ENCODE data around the gene PKN3. TPM values are rescaled to one million over a fixed set of nuclear protein-coding genes. Genes with fewer than 3 reads are reported as not detected.

Gene PKN3
- polyA plus RNA-seq, 10 donors: 6.1 to 11.4 (median 8.7) TPM

DNA sequence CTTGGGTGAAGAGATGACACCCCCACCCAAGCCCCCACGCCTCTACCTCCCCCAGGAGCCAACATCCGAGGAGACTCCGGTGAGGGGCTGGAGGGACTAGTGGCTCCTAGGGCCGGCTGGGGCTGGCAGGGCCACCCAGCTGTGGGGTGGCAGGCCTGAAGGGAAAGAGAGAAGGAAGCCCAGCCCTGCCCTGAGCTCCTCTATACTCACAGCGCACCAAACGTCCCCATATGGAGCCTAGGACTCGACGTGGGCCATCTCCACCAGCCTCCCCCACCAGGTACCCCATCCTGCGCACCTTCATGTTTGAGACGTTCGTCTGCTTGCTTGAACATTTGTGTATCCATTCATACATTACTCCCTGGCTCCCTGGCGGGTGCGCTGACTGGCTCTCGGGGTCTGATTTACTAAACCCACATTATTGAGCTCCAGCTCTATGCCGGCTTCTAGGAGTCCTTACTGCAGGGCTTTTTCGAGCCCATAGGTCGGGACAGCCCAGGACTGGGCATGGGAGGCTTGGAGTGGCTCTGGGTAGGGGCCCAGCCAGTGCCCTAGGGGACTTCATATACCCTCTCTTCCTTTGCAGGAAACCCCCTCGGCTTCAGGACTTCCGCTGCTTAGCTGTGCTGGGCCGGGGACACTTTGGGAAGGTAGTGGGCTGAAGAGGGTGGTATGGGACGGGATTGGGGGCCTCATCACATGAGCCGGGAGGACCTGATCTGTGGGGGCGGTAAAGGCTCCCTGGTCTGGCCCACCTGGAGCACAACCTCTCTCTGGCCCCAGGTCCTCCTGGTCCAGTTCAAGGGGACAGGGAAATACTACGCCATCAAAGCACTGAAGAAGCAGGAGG lies 12.5 kb downstream of the PKN3 start:
- DNase-seq: no peak

DNA sequence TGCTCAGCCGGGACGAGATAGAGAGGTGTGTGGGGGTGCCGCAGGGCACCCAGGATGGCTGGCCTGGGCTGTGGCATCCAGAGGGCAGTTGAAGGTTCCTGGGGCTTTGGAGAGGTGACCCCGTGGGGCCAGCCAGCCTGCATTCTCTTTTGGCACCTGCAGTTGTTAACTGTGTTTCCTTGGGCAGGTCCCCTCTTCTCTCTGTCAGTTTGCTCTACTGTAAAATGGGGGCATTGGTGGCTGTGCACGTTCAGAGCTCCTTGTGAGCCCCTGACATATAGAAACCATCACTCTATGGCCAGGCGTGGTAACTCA lies 13.1 kb downstream of the PKN3 start:
- DNase-seq: no peak

DNA sequence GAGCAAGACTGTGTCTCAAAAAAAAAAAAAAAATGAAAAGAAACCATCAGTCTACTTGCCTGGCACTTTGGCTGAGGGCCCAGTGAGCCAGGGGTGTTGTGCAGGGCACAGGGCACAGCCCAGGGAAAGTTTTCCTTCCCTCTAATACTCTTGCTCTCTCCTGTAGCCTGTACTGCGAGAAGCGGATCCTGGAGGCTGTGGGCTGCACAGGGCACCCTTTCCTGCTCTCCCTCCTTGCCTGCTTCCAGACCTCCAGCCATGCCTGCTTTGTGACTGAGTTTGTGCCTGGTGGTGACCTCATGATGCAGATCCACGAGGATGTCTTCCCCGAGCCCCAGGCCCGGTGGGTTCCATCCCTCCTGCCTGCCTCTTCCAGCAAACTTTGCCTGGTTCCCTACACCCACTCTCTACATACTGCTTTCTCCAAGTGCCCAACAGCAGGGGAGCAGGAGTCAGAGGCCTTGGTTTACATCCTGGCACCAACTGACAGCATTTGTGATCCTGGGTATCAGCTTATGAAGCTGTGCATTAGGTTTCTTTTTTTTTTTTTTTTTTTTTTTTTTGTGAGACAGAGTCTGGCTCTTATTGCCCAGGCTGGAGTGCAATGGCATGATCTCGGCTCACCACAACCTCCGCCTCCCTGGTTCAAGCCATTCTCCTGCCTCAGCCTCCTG lies 14.4 kb downstream of the PKN3 start:
- DNase-seq: no peak

DNA sequence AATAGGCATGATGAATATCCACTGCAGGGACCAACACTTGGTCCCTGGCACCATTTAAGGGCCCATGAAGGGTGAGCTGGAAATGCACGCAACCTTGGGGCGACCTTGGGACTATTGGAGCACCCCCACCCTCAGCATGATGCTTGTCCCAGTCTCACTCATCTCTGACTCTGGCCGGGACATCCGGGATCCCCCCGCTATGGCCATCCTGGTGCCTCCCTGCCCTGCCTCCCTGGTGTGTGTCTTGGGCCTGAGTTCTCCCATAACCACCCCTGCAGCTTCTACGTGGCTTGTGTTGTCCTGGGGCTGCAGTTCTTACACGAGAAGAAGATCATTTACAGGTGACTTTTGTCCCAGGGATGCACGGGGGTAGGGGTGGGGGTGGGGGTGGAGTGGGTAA lies 15.7 kb downstream of the PKN3 start:
- DNase-seq: no peak

DNA sequence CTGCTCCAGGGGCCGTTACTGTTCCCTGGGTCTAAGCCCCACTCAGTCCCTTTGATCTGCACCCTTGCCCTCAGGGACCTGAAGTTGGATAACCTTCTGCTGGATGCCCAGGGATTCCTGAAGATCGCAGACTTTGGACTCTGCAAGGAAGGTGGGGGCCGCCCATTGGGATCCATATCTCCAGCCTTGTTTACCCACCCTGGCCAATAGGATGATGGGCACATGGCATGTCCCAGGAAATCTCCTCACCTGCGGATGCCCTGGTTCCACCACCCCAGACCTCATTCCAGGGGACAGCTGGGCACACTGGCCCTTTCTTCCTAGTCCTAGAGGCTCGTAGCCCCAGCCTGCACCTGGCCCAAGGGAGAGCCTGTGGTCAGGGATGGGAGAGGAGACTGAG lies 16.2 kb downstream of the PKN3 start:
- DNase-seq: no peak

DNA sequence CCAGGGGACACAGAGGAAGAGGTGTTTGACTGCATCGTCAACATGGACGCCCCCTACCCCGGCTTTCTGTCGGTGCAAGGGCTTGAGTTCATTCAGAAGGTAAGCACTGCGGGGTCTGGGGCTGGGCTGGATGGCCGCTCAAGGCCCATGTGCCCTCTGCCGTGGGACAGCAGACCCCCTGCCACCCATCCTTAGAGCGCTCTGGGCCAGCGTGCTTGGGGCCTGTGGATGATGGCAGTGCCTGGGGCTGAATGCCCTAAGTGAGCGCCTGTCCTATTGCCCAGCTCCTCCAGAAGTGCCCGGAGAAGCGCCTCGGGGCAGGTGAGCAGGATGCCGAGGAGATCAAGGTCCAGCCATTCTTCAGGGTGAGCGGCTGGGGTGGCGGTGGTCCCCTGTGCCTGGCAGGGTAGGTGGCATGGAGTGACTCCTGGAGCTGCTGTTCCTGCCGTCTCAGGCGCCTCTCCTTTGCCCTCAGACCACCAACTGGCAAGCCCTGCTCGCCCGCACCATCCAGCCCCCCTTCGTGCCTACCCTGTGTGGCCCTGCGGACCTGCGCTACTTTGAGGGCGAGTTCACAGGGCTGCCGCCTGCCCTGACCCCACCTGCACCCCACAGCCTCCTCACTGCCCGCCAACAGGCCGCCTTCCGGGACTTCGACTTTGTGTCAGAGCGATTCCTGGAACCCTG lies 17.8 kb downstream of the PKN3 start:
- no peak for DNase-seq

DNA sequence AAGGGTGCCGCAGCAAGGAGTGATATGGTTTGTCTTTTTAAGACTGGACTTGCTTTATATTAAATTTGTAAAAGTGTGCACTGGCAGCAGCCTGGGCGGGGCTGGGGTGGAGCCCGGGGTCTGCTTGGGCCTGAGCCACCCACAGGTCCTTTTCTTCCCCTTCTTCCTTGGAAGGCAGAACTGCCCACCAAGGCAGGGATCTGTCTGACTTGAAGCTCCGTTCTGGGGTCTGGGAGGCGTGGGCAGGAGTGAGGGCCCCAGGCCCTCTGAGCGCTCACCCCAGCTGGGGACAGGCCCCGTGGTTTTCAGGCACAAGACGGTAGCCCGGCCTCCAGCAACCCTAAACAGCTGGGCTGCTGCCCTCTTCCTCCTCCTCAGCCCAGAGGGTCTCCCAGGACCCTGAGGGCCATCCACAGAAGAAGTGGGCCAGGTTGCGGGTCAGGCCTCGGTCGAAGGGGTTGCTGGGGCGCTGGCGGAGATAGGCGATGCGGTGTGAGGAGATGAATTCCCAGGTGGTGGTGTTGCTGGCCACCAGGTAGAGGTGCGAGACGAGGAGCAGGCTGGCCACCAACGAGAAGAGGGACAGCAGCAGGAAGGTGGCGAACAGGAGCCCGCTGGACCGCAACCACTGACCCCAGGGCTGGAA lies 18.7 kb downstream of the PKN3 start:
- DNase-seq: no peak

DNA sequence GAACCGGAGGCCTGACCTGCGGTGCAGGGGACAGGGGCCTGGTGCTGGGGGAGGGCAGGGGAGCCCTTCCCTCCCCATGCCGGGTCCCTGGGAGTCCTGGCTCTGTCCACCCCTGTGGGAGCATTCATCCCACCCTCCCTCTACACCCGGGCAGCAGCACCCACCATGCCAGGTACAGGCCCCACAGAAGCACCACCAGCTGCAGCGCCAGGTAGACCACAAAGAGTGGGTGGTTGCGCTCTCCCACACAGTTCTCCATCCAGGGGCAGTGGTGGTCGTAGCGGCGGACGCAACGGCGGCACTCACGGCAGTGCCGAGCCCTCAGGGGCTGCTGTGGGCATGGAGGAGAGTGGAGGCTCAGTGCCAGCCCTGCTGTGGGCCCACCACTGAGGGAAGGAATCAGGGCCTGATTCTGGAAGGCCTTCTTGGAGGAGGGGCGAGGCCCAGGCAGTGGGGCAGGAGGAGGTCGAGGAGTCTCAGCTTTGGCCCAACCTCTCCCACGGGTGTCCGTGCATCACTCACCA lies 19.2 kb downstream of the PKN3 start:
- no peak for DNase-seq

DNA sequence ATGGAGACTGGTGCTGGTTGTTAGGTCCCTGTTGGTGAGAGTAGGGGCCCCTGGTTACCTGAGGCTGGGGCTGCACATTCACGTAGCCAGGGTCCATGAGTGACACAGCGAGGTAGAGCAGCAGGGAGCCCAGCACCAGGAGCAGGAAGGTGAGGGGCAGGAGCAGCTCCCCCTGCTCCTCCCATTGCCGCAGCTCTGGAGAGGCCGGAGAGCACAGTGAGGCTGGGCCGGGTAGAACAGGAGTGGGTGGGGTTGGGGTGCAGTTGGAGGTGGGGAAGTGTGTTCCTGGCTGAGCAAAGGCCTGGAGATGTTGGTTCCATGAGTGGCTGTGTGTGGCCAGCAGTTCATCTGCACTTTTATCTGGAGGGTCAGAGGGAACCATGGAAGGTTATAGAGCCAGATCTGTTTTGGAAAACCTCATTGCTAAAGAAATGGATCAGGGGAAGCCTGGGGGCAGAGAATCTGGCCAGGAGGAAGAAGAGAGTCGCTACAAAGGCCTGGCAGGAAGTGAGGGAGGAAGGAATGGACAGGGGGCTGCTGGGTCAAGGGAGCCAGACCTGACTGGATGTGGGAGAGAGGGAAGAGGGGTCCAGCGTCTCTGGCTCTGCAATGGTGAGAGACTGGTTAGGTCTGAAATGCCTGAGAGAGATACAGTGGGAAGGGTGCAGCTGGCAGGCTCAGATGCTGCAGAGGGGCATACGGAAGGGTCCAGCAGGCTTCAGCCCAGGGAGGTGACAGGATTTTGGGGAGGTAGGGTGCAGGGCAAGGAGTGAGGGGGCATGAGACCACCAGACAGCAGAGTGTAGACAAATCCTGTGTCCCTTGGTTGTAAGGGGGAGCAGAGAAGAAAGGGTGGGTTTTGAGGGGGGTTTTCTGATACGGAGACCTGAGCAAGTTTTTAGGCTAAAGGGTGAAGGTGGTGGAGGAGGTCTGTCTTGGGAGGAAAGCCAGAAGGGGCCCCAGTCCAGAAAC lies 20.4 kb downstream of the PKN3 start:
- DNase-seq: no peak

DNA sequence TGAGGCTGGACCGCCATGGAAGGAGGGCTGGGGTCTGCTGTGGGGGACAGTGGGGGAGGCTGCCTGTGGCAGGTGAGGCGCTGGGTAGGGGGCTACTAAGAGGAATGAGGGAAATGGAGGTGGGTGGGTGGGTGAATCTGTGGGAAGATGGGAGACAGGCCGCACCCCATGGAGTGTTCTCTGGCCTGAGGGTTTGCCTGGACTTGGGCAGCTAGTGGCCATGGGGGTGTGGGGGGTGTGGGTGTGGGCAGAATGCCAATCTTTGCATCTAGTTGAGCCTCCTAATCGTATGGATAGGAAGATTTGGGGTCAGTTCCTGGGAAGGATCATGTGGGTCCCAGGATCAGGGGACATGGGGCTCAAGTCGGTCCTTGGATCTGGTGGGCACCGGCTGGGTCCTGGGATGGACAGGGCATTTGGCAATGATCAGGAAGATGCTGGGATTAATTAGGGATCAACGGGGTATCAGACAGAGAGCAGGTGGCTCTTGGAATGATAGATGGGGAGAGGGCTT lies 21.1 kb downstream of the PKN3 start:
- no peak for DNase-seq

DNA sequence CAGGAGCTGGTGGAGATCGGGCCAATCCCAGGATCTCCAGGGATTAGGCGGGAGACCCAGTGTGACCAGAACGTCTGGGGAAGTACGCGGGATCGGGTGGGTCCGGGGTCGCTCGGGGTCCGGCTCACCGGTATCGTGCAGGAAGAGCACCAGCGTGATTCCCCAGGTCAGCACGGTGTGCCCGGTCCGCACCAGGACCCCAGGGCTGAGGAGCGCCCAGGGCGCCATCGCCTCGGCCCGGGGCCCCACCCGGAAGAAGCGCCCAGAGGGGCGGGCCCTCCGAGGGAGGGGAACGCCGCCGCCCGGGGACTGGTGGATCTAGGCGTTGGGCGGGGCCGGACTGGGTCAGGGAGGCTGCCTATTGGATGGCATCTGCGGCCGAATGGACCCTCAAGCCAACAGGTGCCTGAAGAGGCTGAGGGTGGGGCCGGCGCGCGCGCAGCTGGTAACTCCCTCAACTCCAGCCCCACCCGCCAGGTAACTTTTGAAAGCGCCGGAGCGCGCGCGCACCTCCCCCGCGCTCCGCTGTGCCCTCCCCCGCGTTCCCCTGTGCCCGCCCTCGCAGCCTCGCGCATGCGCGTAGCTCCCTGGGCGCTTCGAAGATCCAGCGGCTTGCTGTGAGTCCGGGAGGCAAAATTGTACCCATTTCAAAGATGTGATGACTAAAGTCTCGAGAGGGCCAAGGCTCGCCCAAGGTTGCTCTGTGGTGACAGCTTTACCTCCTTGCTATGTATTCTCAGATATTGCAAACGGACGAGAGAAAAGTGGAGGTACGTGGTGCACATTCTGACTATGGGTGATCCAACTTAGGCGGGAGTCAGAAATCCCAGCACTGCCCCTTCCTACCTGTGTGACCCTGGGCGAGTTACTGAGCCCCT lies 21.8 kb downstream of the PKN3 start, which contains the start of gene ZDHHC12:
Gene ZDHHC12, minus strand, starts transcription at position 262 of the 878 bp plus-strand sequence. Its CDS starts 34 bp downstream, at position 228.
- peak; percentile 85 to 93 (median 86) for DNase-seq

DNA sequence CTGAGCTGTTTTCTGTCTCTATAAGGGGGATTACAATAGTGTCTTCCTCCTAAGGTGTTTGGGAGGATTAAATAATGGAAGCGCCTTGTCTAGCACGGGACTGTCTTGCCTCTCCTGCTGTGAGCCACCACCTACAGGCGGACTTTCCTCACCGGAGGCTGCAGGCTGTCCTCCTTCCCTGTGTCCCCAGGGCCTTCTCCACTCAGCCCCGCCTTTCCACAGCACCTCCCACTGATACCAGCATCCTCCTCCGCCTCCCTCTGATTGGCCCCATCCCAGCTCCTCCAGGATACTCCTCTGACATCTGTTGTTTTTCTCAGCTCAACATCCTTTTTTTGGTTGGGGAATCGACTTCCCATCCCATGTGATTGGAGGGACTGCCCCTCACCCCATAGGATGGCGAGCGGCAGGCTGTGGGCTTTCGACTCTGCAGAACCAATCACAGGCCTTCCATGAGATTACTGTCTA lies 22.5 kb downstream of the PKN3 start:
- DNase-seq: peak in 2 of 3 donors; percentile 55 to 67

DNA sequence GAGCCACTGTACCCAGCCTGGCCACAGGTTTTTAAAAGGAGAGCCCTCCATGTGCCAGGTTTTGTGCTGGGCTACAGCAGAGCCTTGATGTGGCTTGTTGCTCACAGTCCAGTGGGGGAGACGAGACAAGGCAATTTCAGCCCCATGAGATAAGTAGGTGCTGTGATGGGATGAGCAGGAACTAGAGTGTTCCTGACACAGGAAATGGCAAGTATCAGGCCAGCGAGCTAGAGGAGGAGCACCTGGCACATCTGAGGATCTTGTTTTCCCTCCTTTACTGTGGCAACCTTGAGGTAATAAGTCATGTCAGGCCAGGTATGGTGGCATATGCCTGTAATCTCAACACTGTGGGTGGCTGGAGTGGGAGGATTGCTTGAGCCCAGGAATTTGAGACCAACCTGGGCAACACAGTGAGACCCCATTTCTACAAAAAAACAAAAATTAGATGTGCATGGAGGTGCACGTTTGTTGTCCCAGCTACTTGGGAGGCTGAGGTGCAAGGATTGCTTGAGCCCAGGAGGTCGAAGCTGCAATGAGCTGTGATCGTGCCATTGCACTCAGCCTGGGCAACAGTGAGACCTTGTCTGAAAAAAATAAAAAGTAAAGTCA lies 25.4 kb downstream of the PKN3 start:
- DNase-seq: no peak

DNA sequence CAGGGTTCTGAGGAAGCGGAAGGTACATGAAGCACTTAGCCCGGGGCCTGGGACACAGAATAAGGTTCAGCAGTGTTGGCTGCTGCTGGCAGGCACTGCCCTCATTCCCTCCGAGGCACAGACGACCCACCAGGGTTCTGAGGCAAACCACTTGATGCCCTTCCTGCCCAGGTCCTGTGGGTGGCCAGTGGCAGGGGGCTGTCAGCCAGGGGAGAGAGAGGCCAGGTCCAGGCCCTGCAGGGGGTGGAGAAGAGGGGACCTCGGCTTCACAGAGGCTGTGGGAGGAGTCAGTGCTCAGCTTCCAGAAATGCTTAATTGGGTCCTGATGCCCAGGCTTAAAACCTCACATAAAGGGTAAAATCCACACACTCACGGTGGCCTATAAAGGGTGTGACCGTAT lies 26.0 kb downstream of the PKN3 start:
- no peak for DNase-seq

DNA sequence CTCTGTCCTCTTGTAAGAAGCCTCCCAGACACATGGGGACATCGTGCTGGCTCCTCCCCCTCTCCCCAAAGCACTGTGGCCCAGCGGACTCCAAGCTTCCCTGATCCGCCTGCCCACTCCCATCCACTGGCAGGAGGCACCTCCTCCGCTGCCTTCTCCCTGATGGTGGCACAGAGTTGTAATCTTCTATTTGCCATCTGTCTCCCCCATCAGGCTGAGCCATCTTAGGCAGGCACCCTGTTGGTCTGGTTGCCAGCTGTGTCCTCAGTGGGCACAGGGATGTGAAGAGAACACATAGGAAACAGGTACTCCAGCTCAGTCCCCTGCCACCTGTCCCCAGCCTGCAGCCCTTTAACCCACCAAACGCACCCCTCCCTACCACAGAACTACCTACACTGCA lies 27.0 kb downstream of the PKN3 start:
- no peak for DNase-seq

DNA sequence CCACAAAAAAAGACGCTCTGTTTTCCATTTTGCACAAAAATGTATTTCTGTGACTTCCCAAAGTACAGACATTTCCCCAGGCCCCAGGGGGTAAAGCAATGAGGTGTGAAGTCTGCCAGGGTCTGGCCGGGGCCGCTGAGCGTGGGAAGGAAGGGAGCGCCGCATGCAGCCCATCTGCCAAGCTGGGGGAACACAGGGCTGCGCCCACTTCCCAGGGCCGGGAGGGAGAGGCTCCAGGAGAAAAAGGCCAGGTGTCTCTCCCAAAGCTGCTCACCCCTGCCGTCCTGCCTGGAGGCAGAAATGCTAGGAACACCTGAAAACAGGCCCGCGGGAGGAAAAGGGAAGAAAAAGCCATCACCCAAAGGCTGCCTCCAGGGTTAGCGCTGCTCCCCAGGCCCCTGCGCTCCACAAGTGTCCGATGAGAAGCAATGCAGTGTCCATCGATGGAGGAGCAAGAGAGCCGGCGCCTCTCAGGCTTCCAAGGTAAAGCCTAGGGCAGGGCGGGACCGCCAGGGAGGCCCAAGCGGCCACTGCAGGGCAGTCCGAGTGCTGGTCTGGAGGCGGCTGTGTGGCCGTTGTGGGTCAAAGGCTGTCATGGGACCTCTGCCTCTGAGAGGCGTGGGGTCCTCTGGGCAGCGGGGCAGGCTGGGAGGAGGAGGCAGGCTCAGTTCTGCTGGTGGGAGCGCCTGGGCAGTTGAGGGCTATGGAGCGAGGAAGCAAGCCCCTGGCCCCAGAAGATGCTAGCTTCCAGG lies 27.6 kb downstream of the PKN3 start:
- no peak for DNase-seq

DNA sequence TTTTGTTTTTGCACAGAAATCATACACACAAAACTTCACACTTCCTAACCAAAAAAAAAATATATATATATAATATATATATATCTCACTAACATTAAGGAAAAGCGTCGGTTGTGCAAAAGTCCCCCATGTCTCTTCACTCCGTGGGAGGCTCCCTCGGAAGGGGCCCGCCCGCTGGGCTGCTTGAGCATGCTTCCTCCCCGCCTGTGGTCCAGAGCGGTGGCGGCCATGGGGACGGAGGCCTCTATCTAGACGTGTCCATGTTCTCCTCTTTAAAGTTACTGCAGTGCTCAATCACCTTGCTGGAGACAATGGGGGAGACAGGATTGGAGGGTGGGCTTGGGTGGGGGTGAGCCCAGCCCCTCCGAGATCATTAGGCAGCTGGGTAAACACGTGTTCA lies 28.8 kb downstream of the PKN3 start:
- DNase-seq: no peak

DNA sequence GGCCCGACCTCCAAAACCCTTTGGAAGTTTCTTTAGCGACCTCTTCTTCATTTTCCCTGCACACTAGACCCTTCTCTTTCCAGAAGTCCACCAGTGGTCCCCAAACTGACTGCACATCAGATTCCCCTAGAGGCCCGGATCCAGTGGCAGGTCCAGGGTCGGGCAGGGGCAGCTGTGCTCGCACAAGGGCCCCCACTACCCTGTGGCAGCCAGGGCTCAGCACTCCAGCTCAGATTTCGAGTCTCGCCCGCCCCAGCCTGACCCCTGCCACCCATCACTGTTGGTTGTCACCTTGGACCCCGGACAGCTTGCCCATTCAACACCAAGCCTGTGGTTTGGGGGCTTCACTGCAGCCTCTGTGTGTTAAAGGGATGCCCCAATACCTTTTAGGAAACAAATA lies 29.4 kb downstream of the PKN3 start:
- DNase-seq: no peak
